Stimulated activated effector memory CD8-positive, alpha-beta T cell treated with anti-CD3 and anti-CD28 coated beads, Interleukin-12 subunit alpha, Interleukin-12 subunit beta, amount 100 ng/mL, for 72 hours (primary cell): Measurements from ENCODE around the gene TUBGCP6.
A peak's percentile ranks its signal among the peaks of the same experiment; 100 is the strongest.

ENCODE experiments used
- ATAC-seq: fragments of 150-1000 bp; cut with Tn5 transposase; 2 replicates; pipeline ENCODE4 v1.10.0; 2021
- DNase-seq, 2 donors: peaks; one replicate each; pipeline ENCODE4 v3.0.0; 2021 to 2022; ENCODE audit warnings: low spot score in 2 of 2
- H3K27ac Mint-ChIP-seq: one replicate; pipeline ENCODE4 v1.8.0; 2022; ENCODE audit warnings: mild to moderate bottlenecking, mixed read lengths
- H3K36me3 Mint-ChIP-seq: one replicate; pipeline ENCODE4 v1.8.0; 2022; ENCODE audit warnings: mild to moderate bottlenecking, mixed read lengths
- H3K4me1 Mint-ChIP-seq: one replicate; pipeline ENCODE4 v1.8.0; 2022; ENCODE audit warnings: mixed read lengths
- H3K4me3 Mint-ChIP-seq: one replicate; pipeline ENCODE4 v1.8.0; 2022; ENCODE audit warnings: mild to moderate bottlenecking, mixed read lengths
- H3K9me3 Mint-ChIP-seq: one replicate; pipeline ENCODE4 v1.8.0; 2022; ENCODE audit warnings: mixed read lengths

The TUBGCP6 gene

GRCh38 chr22:50220603-50221409, 24.0 kb downstream of the TUBGCP6 start:
- ATAC-seq (no peak), DNase-seq (no peak)
- Mint-ChIP-seq H3K36me3 (peaks cover 79% of the 10 kb centered on the region), H3K27ac (no peak overlapping the region), H3K4me3 (no peak overlapping the region), H3K4me1 (no peaks in the 10 kb centered on the region), H3K9me3 (no peaks in the 10 kb centered on the region)

- Mint-ChIP-seq H3K4me1 (peaks cover 3% of the 10 kb centered on the region), H3K27ac (no peak overlapping the region), H3K4me3 (no peak overlapping the region), H3K36me3 (peaks cover 80% of the 10 kb centered on the region), H3K9me3 (no peaks in the 10 kb centered on the region)
- DNase-seq (no peak), ATAC-seq (no peak)
These were observed 24.8 kb downstream of the TUBGCP6 start for GRCh38 chr22:50219800-50220602.

- no peak overlapping the region for H3K4me3 Mint-ChIP-seq
- H3K36me3 Mint-ChIP-seq = peaks cover 82% of the 10 kb centered on the region
- no peaks in the 10 kb centered on the region for H3K9me3 Mint-ChIP-seq
- ATAC-seq (no peak), DNase-seq (no peak)
- H3K27ac Mint-ChIP-seq = no peak overlapping the region
- peaks cover 7% of the 10 kb centered on the region for H3K4me1 Mint-ChIP-seq
These were observed 25.7 kb downstream of the TUBGCP6 start for GRCh38 chr22:50218996-50219727.

GRCh38 chr22:50218153-50218995, 26.4 kb downstream of the TUBGCP6 start:
- ATAC-seq (no peak), DNase-seq (no peak)
- Mint-ChIP-seq H3K36me3 (peaks cover 82% of the 10 kb centered on the region), H3K27ac (no peak overlapping the region), H3K4me3 (no peak overlapping the region), H3K9me3 (no peaks in the 10 kb centered on the region), H3K4me1 (peaks cover 7% of the 10 kb centered on the region)

- no peaks in the 10 kb centered on the region for H3K9me3 Mint-ChIP-seq
- DNase-seq (no peak), ATAC-seq (no peak)
- H3K4me3 Mint-ChIP-seq = no peak overlapping the region
- peak overlapping the region; percentile 58 for H3K27ac Mint-ChIP-seq
- peaks cover 13% of the 10 kb centered on the region for H3K4me1 Mint-ChIP-seq
- H3K36me3 Mint-ChIP-seq = peaks cover 82% of the 10 kb centered on the region
These were observed 27.2 kb downstream of the TUBGCP6 start for GRCh38 chr22:50217543-50218152.

- no peak overlapping the region for H3K4me3 Mint-ChIP-seq
- no peak for DNase-seq
- H3K9me3 Mint-ChIP-seq = no peaks in the 10 kb centered on the region
- ATAC-seq = peak; percentile 9
- H3K27ac Mint-ChIP-seq = peak overlapping the region; percentile 58
- H3K36me3 Mint-ChIP-seq = peaks cover 82% of the 10 kb centered on the region
- peaks cover 17% of the 10 kb centered on the region for H3K4me1 Mint-ChIP-seq
These were observed 27.9 kb downstream of the TUBGCP6 start for GRCh38 chr22:50216684-50217520.

- no peak overlapping the region for H3K4me3 Mint-ChIP-seq
- no peak for DNase-seq
- no peaks in the 10 kb centered on the region for H3K9me3 Mint-ChIP-seq
- H3K27ac Mint-ChIP-seq = peak overlapping the region; percentile 56
- ATAC-seq = no peak
- peaks cover 17% of the 10 kb centered on the region for H3K4me1 Mint-ChIP-seq
- peaks cover 84% of the 10 kb centered on the region for H3K36me3 Mint-ChIP-seq
These were observed 28.7 kb downstream of the TUBGCP6 start for GRCh38 chr22:50216055-50216683.

- Mint-ChIP-seq H3K4me1 (peaks cover 17% of the 10 kb centered on the region), H3K36me3 (peaks cover 84% of the 10 kb centered on the region), H3K9me3 (no peaks in the 10 kb centered on the region), H3K27ac (peak overlapping the region; percentile 87), H3K4me3 (no peak overlapping the region)
- ATAC-seq (no peak), DNase-seq (no peak)
These were observed 29.3 kb downstream of the TUBGCP6 start for GRCh38 chr22:50215297-50216054.

GRCh38 chr22:50213263-50213662, 31.6 kb downstream of the TUBGCP6 start:
- ATAC-seq = no peak
- peaks cover 87% of the 10 kb centered on the region for H3K36me3 Mint-ChIP-seq

GRCh38 chr22:50211147-50211546, 33.7 kb downstream of the TUBGCP6 start:
- no peak for ATAC-seq
- H3K27ac Mint-ChIP-seq = no peak overlapping the region

More at GRCh38 chr22:50213263-50213662, 31.6 kb downstream of the TUBGCP6 start:
- Mint-ChIP-seq H3K9me3 (no peaks in the 10 kb centered on the region), H3K27ac (peak overlapping the region; percentile 66), H3K4me3 (no peak overlapping the region), H3K4me1 (peaks cover 24% of the 10 kb centered on the region)
- no peak for DNase-seq

GRCh38 chr22:50210378-50211139, 34.3 kb downstream of the TUBGCP6 start:
- Mint-ChIP-seq H3K9me3 (no peaks in the 10 kb centered on the region), H3K4me1 (peaks cover 24% of the 10 kb centered on the region), H3K36me3 (peaks cover 77% of the 10 kb centered on the region), H3K27ac (peak overlapping the region; percentile 23), H3K4me3 (no peak overlapping the region)
- DNase-seq (no peak), ATAC-seq (no peak)

More at GRCh38 chr22:50211147-50211546, 33.7 kb downstream of the TUBGCP6 start:
- no peak overlapping the region for H3K4me3 Mint-ChIP-seq
- H3K36me3 Mint-ChIP-seq = peaks cover 81% of the 10 kb centered on the region
- peaks cover 24% of the 10 kb centered on the region for H3K4me1 Mint-ChIP-seq
- no peak for DNase-seq
- no peaks in the 10 kb centered on the region for H3K9me3 Mint-ChIP-seq

GRCh38 chr22:50209893-50210292, 34.9 kb downstream of the TUBGCP6 start:
- ATAC-seq = peak; percentile 72
- DNase-seq = peak; percentile 60 to 84
- no peaks in the 10 kb centered on the region for H3K9me3 Mint-ChIP-seq
- H3K4me1 Mint-ChIP-seq = peaks cover 26% of the 10 kb centered on the region
- no peak overlapping the region for H3K4me3 Mint-ChIP-seq
- H3K36me3 Mint-ChIP-seq = peaks cover 76% of the 10 kb centered on the region
- H3K27ac Mint-ChIP-seq = peak overlapping the region; percentile 23
